ENCODE measurements around the gene DCLK1.
"Not testable (repeated sequence)": the region's sequence is repeated elsewhere in the genome, so short reads cannot be mapped to it uniquely, and the experiment has no call there.

DCLK1 gene

GRCh38 chr13:36108954-36109353, 22.2 kb downstream of the DCLK1 start:
- ChIA-PET CTCF (no interaction called here), POLR2A (no interaction called here)
- no peak overlapping the region for H3K4me3 ChIP-seq (ENCODE audit: low read depth, low read length)

DNA sequence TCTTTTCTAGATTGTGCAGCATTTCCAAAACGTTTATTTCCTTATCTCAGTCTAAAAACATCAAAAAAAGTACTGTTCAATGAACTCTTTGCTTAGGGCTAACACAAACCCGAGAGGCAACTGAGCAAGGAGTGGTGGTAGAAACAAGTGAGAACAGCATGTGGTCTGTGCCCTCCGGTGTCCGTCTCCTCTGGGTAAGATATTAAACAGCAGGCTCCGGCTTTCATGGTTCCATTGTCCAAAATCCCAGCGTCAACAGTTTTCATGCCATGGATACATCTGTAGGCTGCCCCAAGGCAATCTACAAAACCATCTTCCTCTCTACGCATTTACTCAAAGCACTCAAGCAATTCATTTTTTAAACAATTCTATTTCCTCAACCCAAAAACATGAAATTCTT, 22.8 kb downstream of the DCLK1 start:
- no peak overlapping the region for H3K4me3 ChIP-seq (ENCODE audit: low read depth, low read length)
- no peak for TF ChIP-seq CTCF (IDR thresholded peaks at IDR 0.05; ENCODE audit: insufficient read depth, low read length, missing control alignments)
- CTCF ChIA-PET: no interaction called here
- no peak for DNase-seq (ENCODE audit: low read depth, low spot score)
- POLR2A ChIA-PET: no interaction called here

More at GRCh38 chr13:36108954-36109353, 22.2 kb downstream of the DCLK1 start:
- no peak for TF ChIP-seq CTCF (IDR thresholded peaks at IDR 0.05; ENCODE audit: insufficient read depth, low read length, missing control alignments)
- no peak for DNase-seq (ENCODE audit: low read depth, low spot score)

- H3K4me3 ChIP-seq (ENCODE audit: low read depth, low read length): no peak overlapping the region
- ChIA-PET CTCF (no interaction called here), POLR2A (no interaction called here)
- DNase-seq (ENCODE audit: low read depth, low spot score): no peak
- TF ChIP-seq CTCF (IDR thresholded peaks at IDR 0.05; ENCODE audit: insufficient read depth, low read length, missing control alignments): no peak
Measured at GRCh38 chr13:36107521-36107920, 23.7 kb downstream of the DCLK1 start.

DNA sequence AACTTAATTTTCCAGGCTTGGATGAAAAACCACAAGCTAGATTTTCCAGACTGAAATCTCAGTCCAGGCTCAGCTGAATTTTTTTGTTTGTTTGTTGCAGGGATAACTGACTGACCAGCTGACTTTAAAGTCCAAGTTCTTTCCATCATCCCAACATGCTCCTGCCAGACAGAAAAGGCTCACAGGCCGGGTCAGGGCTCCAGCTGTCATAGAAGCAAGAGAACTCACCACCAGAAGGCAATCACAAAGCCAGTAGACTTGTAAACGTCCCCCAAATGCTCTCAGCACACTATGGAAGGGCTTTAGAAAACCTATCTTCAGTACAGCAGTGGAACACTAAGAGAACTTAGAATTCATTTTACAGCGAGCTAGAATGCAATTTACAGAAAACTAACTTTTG, 25.5 kb downstream of the DCLK1 start:
- no peak for DNase-seq (ENCODE audit: low read depth, low spot score)
- ChIA-PET CTCF (interaction anchor here (0.9 kb wide), 1 partner anchor 9 kb away, joined by 3 read pairs; no protein-coding TSS in a partner anchor), POLR2A (interaction anchor here (0.6 kb wide), 1 partner anchor 498 kb away, joined by 5 read pairs; no protein-coding TSS in a partner anchor)
- no peak overlapping the region for H3K4me3 ChIP-seq (ENCODE audit: low read depth, low read length)
- no peak for TF ChIP-seq CTCF (IDR thresholded peaks at IDR 0.05; ENCODE audit: insufficient read depth, low read length, missing control alignments)

GRCh38 chr13:36102721-36103120, 28.5 kb downstream of the DCLK1 start:
- H3K4me3 ChIP-seq (ENCODE audit: low read depth, low read length): no peak overlapping the region
- POLR2A ChIA-PET: no interaction called here
- no peak for TF ChIP-seq CTCF (IDR thresholded peaks at IDR 0.05; ENCODE audit: insufficient read depth, low read length, missing control alignments)
- CTCF ChIA-PET: no interaction called here
- DNase-seq (ENCODE audit: low read depth, low spot score): no peak

DNA sequence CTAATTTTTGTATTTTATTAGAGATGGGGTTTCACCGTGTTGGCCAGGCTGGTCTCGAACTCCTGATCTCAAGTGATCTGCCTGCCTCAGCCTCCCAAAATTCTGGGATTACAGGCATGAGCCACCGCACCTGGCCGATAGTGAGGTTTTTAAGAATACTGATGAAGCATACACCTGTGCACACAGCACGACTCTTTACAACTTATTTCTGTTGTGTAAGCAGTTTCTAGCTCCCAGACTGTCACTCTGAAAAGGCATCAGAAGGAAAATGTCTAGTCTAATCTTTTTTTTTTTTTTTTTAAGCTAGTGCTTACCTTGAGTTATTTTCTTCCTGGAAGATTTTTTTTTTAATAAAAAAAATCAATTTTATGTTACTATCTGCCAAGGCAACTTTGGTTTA, 29.3 kb downstream of the DCLK1 start:
- DNase-seq (ENCODE audit: low read depth, low spot score); POLR2A ChIA-PET; H3K4me3 ChIP-seq (ENCODE audit: low read depth, low read length); CTCF ChIA-PET: not testable (repeated sequence)

- ChIA-PET POLR2A (no interaction called here), CTCF (no interaction called here)
- no peak for DNase-seq (ENCODE audit: low read depth, low spot score)
- no peak for TF ChIP-seq CTCF (IDR thresholded peaks at IDR 0.05; ENCODE audit: insufficient read depth, low read length, missing control alignments)
- H3K4me3 ChIP-seq (ENCODE audit: low read depth, low read length): no peak overlapping the region
Measured at GRCh38 chr13:36101157-36101556, 30.0 kb downstream of the DCLK1 start.
